Islet of Langerhans (tissue), 1 donor: ENCODE measurements around the gene SPATS2.

Experiments
- FAIRE-seq: peaks from one replicate; lab custom pipeline; 2011; peaks lifted over from hg19 to GRCh38; lab: Jason Lieb, UNC

Gene SPATS2

GRCh38 chr12:49557187-49557916, 190.1 kb downstream of the SPATS2 start:
- no peak for FAIRE-seq

GRCh38 chr12:49557917-49558215, 190.6 kb downstream of the SPATS2 start:
- FAIRE-seq = no peak

GRCh38 chr12:49558526-49558925, 191.3 kb downstream of the SPATS2 start:
- FAIRE-seq = no peak

GRCh38 chr12:49559011-49559675, 191.9 kb downstream of the SPATS2 start:
- no peak for FAIRE-seq

GRCh38 chr12:49560695-49561094, 193.4 kb downstream of the SPATS2 start:
- no peak for FAIRE-seq

- no peak for FAIRE-seq
These were observed 195.0 kb downstream of the SPATS2 start for GRCh38 chr12:49562233-49562632.

GRCh38 chr12:49562831-49563230, 195.6 kb downstream of the SPATS2 start:
- FAIRE-seq = no peak

- FAIRE-seq = no peak
These were observed 196.9 kb downstream of the SPATS2 start for GRCh38 chr12:49563951-49564685.

GRCh38 chr12:49564686-49565405, 197.6 kb downstream of the SPATS2 start:
- FAIRE-seq = no peak

- no peak for FAIRE-seq
These were observed 198.4 kb downstream of the SPATS2 start for GRCh38 chr12:49565406-49566265.

- no peak for FAIRE-seq
These were observed 199.1 kb downstream of the SPATS2 start for GRCh38 chr12:49566361-49566760.

GRCh38 chr12:49567302-49567610, 200.0 kb downstream of the SPATS2 start:
- FAIRE-seq = no peak

GRCh38 chr12:49567611-49568441, 200.6 kb downstream of the SPATS2 start, which contains the start of gene MCRS1:
MCRS1 (minus strand) TSS chr12:49568142; CDS start chr12:49566731, 1,411 bp downstream.
- FAIRE-seq = peak; percentile 55

GRCh38 chr12:49568442-49569162, 201.3 kb downstream of the SPATS2 start:
- no peak for FAIRE-seq
